GM20000 (cell line): Measurements from ENCODE around the gene WFDC13.
"Not testable (repeated sequence)": the region's sequence is repeated elsewhere in the genome, so short reads cannot be mapped to it uniquely, and the experiment has no call there.

Source experiments
- DNase-seq: peaks from one replicate; pipeline ENCODE4 v3.0.0; 2012; ENCODE audit warnings: low spot score
- TF ChIP-seq, protein P1 (sequence below): IDR thresholded peaks from 2 replicates; pipeline ENCODE4 v1.5.1; 2012; ENCODE audit warnings: mild to moderate bottlenecking, control low read depth; ENCODE audit errors: extremely low read depth, missing control alignments

Gene WFDC13, protein sequence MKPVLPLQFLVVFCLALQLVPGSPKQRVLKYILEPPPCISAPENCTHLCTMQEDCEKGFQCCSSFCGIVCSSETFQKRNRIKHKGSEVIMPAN

GRCh38 chr20:45701873-45702272 is at the start of gene WFDC13:
Gene WFDC13, plus strand, starts transcription at chr20:45702038. Its CDS starts 86 bp downstream, at chr20:45702124.
- DNase-seq, result no peak
- TF ChIP-seq, protein P1, sequence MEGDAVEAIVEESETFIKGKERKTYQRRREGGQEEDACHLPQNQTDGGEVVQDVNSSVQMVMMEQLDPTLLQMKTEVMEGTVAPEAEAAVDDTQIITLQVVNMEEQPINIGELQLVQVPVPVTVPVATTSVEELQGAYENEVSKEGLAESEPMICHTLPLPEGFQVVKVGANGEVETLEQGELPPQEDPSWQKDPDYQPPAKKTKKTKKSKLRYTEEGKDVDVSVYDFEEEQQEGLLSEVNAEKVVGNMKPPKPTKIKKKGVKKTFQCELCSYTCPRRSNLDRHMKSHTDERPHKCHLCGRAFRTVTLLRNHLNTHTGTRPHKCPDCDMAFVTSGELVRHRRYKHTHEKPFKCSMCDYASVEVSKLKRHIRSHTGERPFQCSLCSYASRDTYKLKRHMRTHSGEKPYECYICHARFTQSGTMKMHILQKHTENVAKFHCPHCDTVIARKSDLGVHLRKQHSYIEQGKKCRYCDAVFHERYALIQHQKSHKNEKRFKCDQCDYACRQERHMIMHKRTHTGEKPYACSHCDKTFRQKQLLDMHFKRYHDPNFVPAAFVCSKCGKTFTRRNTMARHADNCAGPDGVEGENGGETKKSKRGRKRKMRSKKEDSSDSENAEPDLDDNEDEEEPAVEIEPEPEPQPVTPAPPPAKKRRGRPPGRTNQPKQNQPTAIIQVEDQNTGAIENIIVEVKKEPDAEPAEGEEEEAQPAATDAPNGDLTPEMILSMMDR, result no peak

- not testable (repeated sequence) for DNase-seq
Measured at GRCh38 chr20:45657038-45657437, 44.8 kb upstream of the WFDC13 start.

DNA sequence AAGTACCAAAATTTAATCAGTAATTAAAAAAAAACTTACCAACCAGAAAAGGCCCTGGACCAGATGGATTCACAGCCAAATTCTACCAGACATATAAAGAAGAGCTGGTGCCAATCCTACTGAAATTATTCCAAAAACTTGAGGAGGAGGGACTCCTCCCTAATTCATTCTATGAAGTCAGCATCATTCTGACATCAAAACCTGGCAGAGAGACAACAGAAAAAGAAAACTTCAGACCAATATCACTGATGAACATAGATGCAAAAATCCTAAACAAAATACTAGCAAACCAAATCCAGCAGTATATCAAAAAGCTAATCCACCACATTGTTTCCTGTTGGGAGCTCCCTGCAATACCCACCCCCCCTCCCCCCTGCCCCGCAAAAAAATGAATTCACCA is 31.7 kb upstream of the WFDC13 start, which contains the start of gene WFDC11:
TSS of gene WFDC11 (minus strand) at position 101 of the 400 bp plus-strand sequence. CDS start 19,639 bp downstream, outside the sequence.
- TF ChIP-seq, protein P1, result no peak
- no peak for DNase-seq

- TF ChIP-seq, protein P1, result no peak
- DNase-seq, result no peak
Measured at GRCh38 chr20:45672765-45673164, 29.1 kb upstream of the WFDC13 start.

GRCh38 chr20:45679650-45680049 is 22.2 kb upstream of the WFDC13 start:
- DNase-seq, result no peak
- TF ChIP-seq, protein P1, result no peak

GRCh38 chr20:45685896-45686295 is 15.9 kb upstream of the WFDC13 start:
- no peak for DNase-seq
- TF ChIP-seq, protein P1, result no peak

- DNase-seq, result not testable (repeated sequence)
Measured at GRCh38 chr20:45693346-45693745, 8.5 kb upstream of the WFDC13 start.

DNA sequence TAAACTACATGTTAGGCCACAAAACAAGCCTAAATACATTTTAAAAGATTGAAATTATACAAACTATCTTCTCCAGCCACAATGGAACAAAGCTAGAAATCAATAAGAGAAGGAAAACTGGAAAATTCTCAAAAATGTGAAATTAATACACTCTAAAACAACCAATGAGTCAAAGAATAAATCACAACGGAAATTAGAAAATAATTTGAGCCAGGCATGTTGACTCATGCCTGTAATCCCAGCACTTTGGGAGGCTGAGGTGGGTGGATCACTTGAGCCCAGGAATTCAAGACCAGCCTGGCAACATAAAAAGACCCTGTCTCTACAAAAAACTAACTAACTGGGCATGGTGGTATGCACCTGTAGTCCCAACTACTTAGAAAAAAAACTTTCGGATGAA is 6.3 kb upstream of the WFDC13 start:
- no peak for DNase-seq
- TF ChIP-seq, protein P1, result no peak

- peak; percentile 20 for DNase-seq
- TF ChIP-seq, protein P1, result no peak
Measured at GRCh38 chr20:45701104-45701503, 734 bp upstream of the WFDC13 start.
